Lower leg skin (tissue), 3 donors: Measurements from ENCODE around the gene ST8SIA5.

Source experiments
- POLR2A ChIP-seq, 2 donors: fragments of 450-650 bp; IDR thresholded peaks; one replicate each; pipeline ENCODE4 v1.6.1; 2016 to 2017; ENCODE audit warnings: antibody characterized with exemption in 2 of 2, mild to moderate bottlenecking in 1 of 2, moderate library complexity in 1 of 2
- TF ChIP-seq, protein P1 (sequence below), 3 donors: fragments of 450-650 bp; IDR thresholded peaks; one replicate each; pipeline ENCODE4 v1.5.1; 2016; ENCODE audit warnings: antibody characterized with exemption in 3 of 3, mild to moderate bottlenecking in 3 of 3, moderate library complexity in 2 of 3

DNA sequence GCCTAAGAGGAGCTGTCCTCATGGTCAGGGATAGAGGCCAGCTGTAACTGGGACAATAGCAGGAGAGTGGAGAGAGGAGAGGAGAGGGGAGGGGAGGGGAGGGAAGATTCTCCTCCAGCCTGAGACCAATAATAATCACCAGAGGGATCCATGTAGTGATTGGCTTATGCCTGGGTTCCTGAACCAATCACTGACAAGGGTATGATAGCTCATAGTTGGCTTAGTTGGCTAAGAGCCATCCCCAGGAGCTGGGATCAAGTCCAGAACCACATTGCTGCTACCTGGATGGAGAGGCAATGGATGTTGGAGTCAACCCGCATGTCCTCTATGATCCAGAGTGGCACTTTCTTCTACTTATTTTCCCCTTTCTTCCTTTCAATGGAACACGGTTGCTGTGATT is 7.7 kb upstream of the ST8SIA5 start:
- TF ChIP-seq, protein P1, sequence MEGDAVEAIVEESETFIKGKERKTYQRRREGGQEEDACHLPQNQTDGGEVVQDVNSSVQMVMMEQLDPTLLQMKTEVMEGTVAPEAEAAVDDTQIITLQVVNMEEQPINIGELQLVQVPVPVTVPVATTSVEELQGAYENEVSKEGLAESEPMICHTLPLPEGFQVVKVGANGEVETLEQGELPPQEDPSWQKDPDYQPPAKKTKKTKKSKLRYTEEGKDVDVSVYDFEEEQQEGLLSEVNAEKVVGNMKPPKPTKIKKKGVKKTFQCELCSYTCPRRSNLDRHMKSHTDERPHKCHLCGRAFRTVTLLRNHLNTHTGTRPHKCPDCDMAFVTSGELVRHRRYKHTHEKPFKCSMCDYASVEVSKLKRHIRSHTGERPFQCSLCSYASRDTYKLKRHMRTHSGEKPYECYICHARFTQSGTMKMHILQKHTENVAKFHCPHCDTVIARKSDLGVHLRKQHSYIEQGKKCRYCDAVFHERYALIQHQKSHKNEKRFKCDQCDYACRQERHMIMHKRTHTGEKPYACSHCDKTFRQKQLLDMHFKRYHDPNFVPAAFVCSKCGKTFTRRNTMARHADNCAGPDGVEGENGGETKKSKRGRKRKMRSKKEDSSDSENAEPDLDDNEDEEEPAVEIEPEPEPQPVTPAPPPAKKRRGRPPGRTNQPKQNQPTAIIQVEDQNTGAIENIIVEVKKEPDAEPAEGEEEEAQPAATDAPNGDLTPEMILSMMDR (IDR thresholded peaks at IDR 0.05) = no peak
- no peak for TF ChIP-seq POLR2A (IDR thresholded peaks at IDR 0.05)
